HCT116 (cell line): ENCODE measurements around the gene S1PR4. TPM values are rescaled to one million over a fixed set of nuclear protein-coding genes. Genes with fewer than 3 reads are reported as not detected.

Source experiments
- ATAC-seq: fragments of 200-7000 bp; cut with Tn5 transposase; 2 replicates; pipeline ENCODE4 v1.9.1; 2020; ENCODE audit warnings: mild to moderate bottlenecking, moderate library complexity
- BruUV-seq: library from RNA; stranded (reverse); fragments of 400-500 nt; replicated peaks from 2 replicates; lab custom pipeline; 2021; lab: Mats Ljungman, UMichigan
- CTCF ChIA-PET: fragments of 300-600 bp; sonication (Branson Sonifier 250); formaldehyde crosslinking; loops from one replicate; lab custom pipeline; 2021; ENCODE audit warnings: antibody characterized with exemption; lab: Charles Lee
- POLR2A ChIA-PET: fragments of 300-600, 350-600 bp; sonication (Branson Sonifier 250); formaldehyde crosslinking; loops from one replicate; lab custom pipeline; 2021; ENCODE audit warnings: antibody characterized with exemption; lab: Charles Lee
- RAD21 ChIA-PET, 2 experiments: fragments of 300-600 bp; sonication (Branson Sonifier 250); formaldehyde crosslinking; loops; one replicate each; lab custom pipeline; 2023; ENCODE audit warnings: low total read pairs in 2 of 2; ENCODE audit not compliant: uncharacterized antibody in 2 of 2, unreplicated experiment in 2 of 2, low non-redundant PET in 1 of 2; lab: Charles Lee
- DNase-seq: peaks from one replicate; pipeline ENCODE4 v3.0.0-alpha.2; 2010; ENCODE audit warnings: low read depth, low spot score
- H2AFZ ChIP-seq: fragments of 200-600 bp; shearing (Covaris generic), sonication (generic); 2 replicates; pipeline ENCODE4 v1.6.1; 2017; ENCODE audit warnings: low read depth, mixed run types, mixed read lengths, antibody characterized with exemption, low read length; ENCODE audit not compliant: poor library complexity, severe bottlenecking
- H3K27ac ChIP-seq: 2 replicates; pipeline ENCODE4 v1.5.1; 2012; ENCODE audit warnings: low read depth, low read length
- H3K27me3 ChIP-seq: fragments of 200-600 bp; sonication (generic); 2 replicates; pipeline ENCODE4 v1.6.1; 2016; ENCODE audit warnings: mixed run types, low read length, mixed read lengths; ENCODE audit not compliant: insufficient read depth
- H3K36me3 ChIP-seq, 2 experiments: fragments of 200-500 bp in 1 of 2; fragments of 200-600 bp in 1 of 2; sonication (Bioruptor generic) in 1 of 2; sonication (generic) in 1 of 2; 2 replicates each; pipeline versions ENCODE4 v1.5.1 to v1.6.1; 2014 to 2016; ENCODE audit warnings: low read length in 2 of 2, inconsistent platforms in 1 of 2, mixed read lengths in 1 of 2, mixed run types in 1 of 2; ENCODE audit not compliant: insufficient read depth in 2 of 2, control insufficient read depth in 1 of 2
- H3K4me1 ChIP-seq, 2 experiments: fragments of 200-600 bp in 1 of 2; sonication (generic) in 1 of 2; 2 replicates each; pipeline versions ENCODE4 v1.5.1 to v1.6.1; 2012 to 2017; ENCODE audit warnings: low read length in 2 of 2, inconsistent platforms in 1 of 2, mild to moderate bottlenecking in 1 of 2, mixed read lengths in 1 of 2, mixed run types in 1 of 2, moderate library complexity in 1 of 2; ENCODE audit not compliant: insufficient read depth in 2 of 2, control insufficient read depth in 1 of 2
- H3K4me2 ChIP-seq: fragments of 200-600 bp; sonication (generic); 2 replicates; pipeline ENCODE4 v1.6.1; 2017; ENCODE audit warnings: mixed run types, low read length, mixed read lengths
- H3K4me3 ChIP-seq, 2 experiments: fragments of 200-600 bp in 1 of 2; sonication (generic) in 1 of 2; replicated peaks in 1 of 2; 2 replicates each; pipeline ENCODE4 v1.5.1; 2011 to 2016; ENCODE audit warnings: low read length in 2 of 2, control low read depth in 1 of 2, low read depth in 1 of 2, mild to moderate bottlenecking in 1 of 2, mixed read lengths in 1 of 2, mixed run types in 1 of 2
- H3K79me2 ChIP-seq: fragments of 200-600 bp; sonication (generic); 2 replicates; pipeline ENCODE4 v1.6.1; 2017; ENCODE audit warnings: mild to moderate bottlenecking, mixed run types, low read length, moderate library complexity, mixed read lengths; ENCODE audit not compliant: insufficient read depth
- H3K9ac ChIP-seq: fragments of 200-600 bp; sonication (generic); 2 replicates; pipeline ENCODE4 v1.6.1; 2016; ENCODE audit warnings: low read length, mixed read lengths
- H3K9me2 ChIP-seq: fragments of 200-600 bp; sonication (generic), shearing (Covaris generic); 2 replicates; pipeline ENCODE4 v1.6.1; 2017; ENCODE audit warnings: mixed run types, mild to moderate bottlenecking, moderate library complexity; ENCODE audit not compliant: insufficient read depth
- H3K9me3 ChIP-seq, 2 experiments: fragments of 200-500 bp in 1 of 2; fragments of 200-600 bp in 1 of 2; sonication (Bioruptor generic) in 1 of 2; sonication (generic) in 1 of 2; 2 replicates each; pipeline ENCODE4 v1.6.1; 2014 to 2017; ENCODE audit warnings: low read length in 2 of 2, mixed read lengths in 2 of 2, inconsistent platforms in 1 of 2, low read depth in 1 of 2, mild to moderate bottlenecking in 1 of 2, mixed run types in 1 of 2, moderate library complexity in 1 of 2; ENCODE audit not compliant: control insufficient read depth in 1 of 2, insufficient read depth in 1 of 2
- H4K20me1 ChIP-seq: fragments of 200-600 bp; sonication (generic), shearing (Covaris generic); 2 replicates; pipeline ENCODE4 v1.6.1; 2017; ENCODE audit warnings: mixed run types, mild to moderate bottlenecking, moderate library complexity; ENCODE audit not compliant: insufficient read depth
- CBX3 ChIP-seq: IDR thresholded peaks from 2 replicates; pipeline ENCODE4 v1.6.1; 2012; ENCODE audit warnings: low read depth
- CEBPB ChIP-seq: IDR thresholded peaks from 2 replicates; pipeline ENCODE4 v1.6.1; 2012; ENCODE audit warnings: low read depth
- EZH2 ChIP-seq: fragments of 200-600 bp; sonication (generic); IDR thresholded peaks from 2 replicates; pipeline ENCODE4 v1.6.1; 2017; ENCODE audit warnings: antibody characterized with exemption, mixed run types
- FOSL1 ChIP-seq: IDR thresholded peaks from 2 replicates; pipeline ENCODE4 v1.6.1; 2012; ENCODE audit warnings: low read depth
- JUND ChIP-seq: IDR thresholded peaks from 2 replicates; pipeline ENCODE4 v1.6.1; 2012
- POLR2A ChIP-seq: IDR thresholded peaks from 2 replicates; pipeline ENCODE4 v1.7.0; 2011; ENCODE audit warnings: borderline replicate concordance; ENCODE audit not compliant: insufficient read depth, insufficient read length; ENCODE audit errors: extremely low read depth
- RAD21 ChIP-seq: IDR thresholded peaks from 2 replicates; pipeline ENCODE4 v1.6.1; 2012; ENCODE audit warnings: low read depth, mild to moderate bottlenecking
- SIN3A ChIP-seq: IDR thresholded peaks from 2 replicates; pipeline ENCODE4 v1.6.1; 2012; ENCODE audit warnings: low read depth
- SP1 ChIP-seq: IDR thresholded peaks from 2 replicates; pipeline ENCODE4 v1.6.1; 2012; ENCODE audit warnings: low read depth
- SRF ChIP-seq: IDR thresholded peaks from 2 replicates; pipeline ENCODE4 v1.6.1; 2012; ENCODE audit warnings: low read depth
- ZFX ChIP-seq: fragments of 450-650 bp; IDR thresholded peaks from 2 replicates; pipeline ENCODE4 v1.6.1; 2017
- ZNF274 ChIP-seq: fragments of 200-500 bp; sonication (Bioruptor generic); IDR thresholded peaks from 2 replicates; pipeline ENCODE4 v1.6.1; 2014; ENCODE audit warnings: mild to moderate bottlenecking, low read depth, low read length, inconsistent platforms
- intact Hi-C: fragments of 100-400 bp; cut with micrococcal nuclease; formaldehyde crosslinking; loops from 2 replicates; pipeline ENCODE4 v1.10.0; 2022
- total RNA-seq: library from RNA; stranded (reverse); gene quantifications from one replicate; pipeline ENCODE4 v1.2.1, GENCODE V29; 2021; ENCODE audit not compliant: unreplicated experiment
- TF ChIP-seq, protein P1 (sequence below): IDR thresholded peaks from 2 replicates; pipeline ENCODE4 v1.6.1; 2011; ENCODE audit warnings: mild to moderate bottlenecking, low read length, moderate library complexity; ENCODE audit not compliant: insufficient replicate concordance; ENCODE audit errors: extremely low read depth
- TF ChIP-seq, protein P2 (sequence below): IDR thresholded peaks from 2 replicates; pipeline ENCODE4 v1.6.1; 2012

The S1PR4 gene
- total RNA-seq, 1 experiment from 2014 or later = 0.71 TPM

- DNase-seq (no peak), ATAC-seq (no peak)
- BruUV-seq = no TSS peak
- CTCF ChIA-PET = no interaction called here
- Histone ChIP-seq H3K4me1 (peaks cover 0 to 3% of the 10 kb centered on the region in 2 experiments; a peak in 2 of 4 replicates), H3K9me3 (no peaks in the 10 kb centered on the region), H4K20me1 (no peaks in the 10 kb centered on the region), H3K36me3 (no peaks in the 10 kb centered on the region), H3K9me2 (no peaks in the 10 kb centered on the region)
- RAD21 ChIA-PET = no interaction called here
- intact Hi-C loops = no loop called here
- TF ChIP-seq, protein P1, sequence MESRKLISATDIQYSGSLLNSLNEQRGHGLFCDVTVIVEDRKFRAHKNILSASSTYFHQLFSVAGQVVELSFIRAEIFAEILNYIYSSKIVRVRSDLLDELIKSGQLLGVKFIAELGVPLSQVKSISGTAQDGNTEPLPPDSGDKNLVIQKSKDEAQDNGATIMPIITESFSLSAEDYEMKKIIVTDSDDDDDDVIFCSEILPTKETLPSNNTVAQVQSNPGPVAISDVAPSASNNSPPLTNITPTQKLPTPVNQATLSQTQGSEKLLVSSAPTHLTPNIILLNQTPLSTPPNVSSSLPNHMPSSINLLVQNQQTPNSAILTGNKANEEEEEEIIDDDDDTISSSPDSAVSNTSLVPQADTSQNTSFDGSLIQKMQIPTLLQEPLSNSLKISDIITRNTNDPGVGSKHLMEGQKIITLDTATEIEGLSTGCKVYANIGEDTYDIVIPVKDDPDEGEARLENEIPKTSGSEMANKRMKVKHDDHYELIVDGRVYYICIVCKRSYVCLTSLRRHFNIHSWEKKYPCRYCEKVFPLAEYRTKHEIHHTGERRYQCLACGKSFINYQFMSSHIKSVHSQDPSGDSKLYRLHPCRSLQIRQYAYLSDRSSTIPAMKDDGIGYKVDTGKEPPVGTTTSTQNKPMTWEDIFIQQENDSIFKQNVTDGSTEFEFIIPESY = no peak
- TF ChIP-seq EZH2 = no peak
- TF ChIP-seq CBX3 = no peak
- TF ChIP-seq RAD21 = no peak
- no peak for TF ChIP-seq SRF
- TF ChIP-seq POLR2A = no peak
- no peak for TF ChIP-seq JUND
- no peak for TF ChIP-seq ZFX
- TF ChIP-seq, all 23 proteins: peak for 0
- H2AFZ ChIP-seq = no peak overlapping the region
- no peaks in the 10 kb centered on the region for H3K79me2 ChIP-seq
- no peak overlapping the region for H3K27ac ChIP-seq
- no peak overlapping the region for H3K4me3 ChIP-seq
- H3K27me3 ChIP-seq = no peaks in the 10 kb centered on the region
- H3K9ac ChIP-seq = no peak overlapping the region
- POLR2A ChIA-PET = no interaction called here
- H3K4me2 ChIP-seq = no peak overlapping the region
Observed at GRCh38 chr19:3136684-3137055, 41.9 kb upstream of the S1PR4 start.

GRCh38 chr19:3137119-3137518 lies 41.5 kb upstream of the S1PR4 start:
- Histone ChIP-seq H3K79me2 (no peaks in the 10 kb centered on the region), H3K4me2 (no peak overlapping the region), H3K9me3 (no peaks in the 10 kb centered on the region), H3K27me3 (no peaks in the 10 kb centered on the region), H3K27ac (no peak overlapping the region), H2AFZ (no peak overlapping the region), H3K36me3 (no peaks in the 10 kb centered on the region), H4K20me1 (no peaks in the 10 kb centered on the region), H3K4me1 (peaks cover 4 to 8% of the 10 kb centered on the region in 2 experiments; a peak in 3 of 4 replicates), H3K4me3 (no peak overlapping the region), H3K9ac (no peak overlapping the region), H3K9me2 (no peaks in the 10 kb centered on the region)
- no peak for DNase-seq
- intact Hi-C loops = no loop called here
- ChIA-PET POLR2A (no interaction called here), RAD21 (no interaction called here), CTCF (no interaction called here)
- TF ChIP-seq SP1 (no peak), EZH2 (no peak), CEBPB (no peak), SIN3A (no peak), ZNF274 (no peak), FOSL1 (no peak), POLR2A (no peak), CBX3 (no peak)
- TF ChIP-seq, protein P2, sequence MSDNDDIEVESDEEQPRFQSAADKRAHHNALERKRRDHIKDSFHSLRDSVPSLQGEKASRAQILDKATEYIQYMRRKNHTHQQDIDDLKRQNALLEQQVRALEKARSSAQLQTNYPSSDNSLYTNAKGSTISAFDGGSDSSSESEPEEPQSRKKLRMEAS = no peak
- TF ChIP-seq, protein P1 = no peak
- BruUV-seq = no TSS peak
- ATAC-seq = no peak
